Fibroblast of mammary gland (primary cell): ENCODE measurements around the gene SMC3.
A peak's percentile ranks its signal among the peaks of the same experiment; 100 is the strongest.

ENCODE experiments used
- DNase-seq: peaks from one replicate; pipeline ENCODE4 v3.0.0-alpha.2; 2010; ENCODE audit warnings: low read depth
- H3K4me3 ChIP-seq: 2 replicates; pipeline ENCODE4 v1.5.1; 2011; ENCODE audit warnings: low read depth, mild to moderate bottlenecking, low read length, moderate library complexity; ENCODE audit not compliant: control insufficient read depth
- CTCF ChIP-seq: conservative IDR thresholded peaks from 2 replicates; pipeline ENCODE4 v1.5.1; 2011; ENCODE audit warnings: low read depth, low read length, inconsistent platforms; ENCODE audit not compliant: control insufficient read depth, insufficient read depth

Gene SMC3

GRCh38 chr10:110556969-110557601 is 10.4 kb upstream of the SMC3 start:
- peak; percentile 57 for DNase-seq
- TF ChIP-seq CTCF, result peak; percentile 69
- H3K4me3 ChIP-seq, result no peak overlapping the region

GRCh38 chr10:110558041-110558440 is 9.5 kb upstream of the SMC3 start:
- DNase-seq, result no peak
- no peak for TF ChIP-seq CTCF
- no peak overlapping the region for H3K4me3 ChIP-seq

GRCh38 chr10:110560012-110560411 is 7.5 kb upstream of the SMC3 start:
- no peak overlapping the region for H3K4me3 ChIP-seq
- no peak for TF ChIP-seq CTCF
- DNase-seq, result no peak

- no peak overlapping the region for H3K4me3 ChIP-seq
- no peak for TF ChIP-seq CTCF
- DNase-seq, result no peak
Measured at GRCh38 chr10:110561292-110561691, 6.2 kb upstream of the SMC3 start.

GRCh38 chr10:110562348-110562747 is 5.1 kb upstream of the SMC3 start:
- TF ChIP-seq CTCF, result no peak
- no peak for DNase-seq
- H3K4me3 ChIP-seq, result no peak overlapping the region

GRCh38 chr10:110563132-110563531 is 4.4 kb upstream of the SMC3 start:
- no peak for TF ChIP-seq CTCF
- DNase-seq, result no peak
- H3K4me3 ChIP-seq, result no peak overlapping the region
